WERI-Rb-1 (cell line): ENCODE data around the gene GP1BB.
A peak's percentile ranks its signal among the peaks of the same experiment; 100 is the strongest.

Experiments
- DNase-seq: peaks from one replicate; pipeline ENCODE4 v3.0.0-alpha.2; 2020
- H3K27ac ChIP-seq: fragments of 250-450 bp; sonication (Bioruptor Pico); 2 replicates; pipeline ENCODE4 v1.5.1; 2020; ENCODE audit warnings: mild to moderate bottlenecking, moderate library complexity
- H3K27me3 ChIP-seq: fragments of 250-450 bp; sonication (Bioruptor Pico); 2 replicates; pipeline ENCODE4 v1.5.1; 2021; ENCODE audit warnings: mild to moderate bottlenecking, low read depth, moderate library complexity; ENCODE audit not compliant: insufficient read depth, severe bottlenecking
- H3K36me3 ChIP-seq: fragments of 250-450 bp; sonication (Bioruptor Pico); 2 replicates; pipeline ENCODE4 v1.5.1; 2020; ENCODE audit warnings: mild to moderate bottlenecking, moderate library complexity
- H3K4me3 ChIP-seq: 2 replicates; pipeline ENCODE4 v1.5.1; 2011; ENCODE audit warnings: low read depth, mild to moderate bottlenecking, control low read depth, low read length
- H3K9me3 ChIP-seq: fragments of 250-450 bp; sonication (Bioruptor Pico); 2 replicates; pipeline ENCODE4 v1.5.1; 2021; ENCODE audit warnings: mild to moderate bottlenecking, moderate library complexity; ENCODE audit not compliant: severe bottlenecking
- TF ChIP-seq, protein P1 (sequence below): IDR thresholded peaks from 2 replicates; pipeline ENCODE4 v1.5.1; 2011; ENCODE audit warnings: low read depth, mild to moderate bottlenecking, control low read depth, inconsistent platforms, low read length

The GP1BB gene

DNA sequence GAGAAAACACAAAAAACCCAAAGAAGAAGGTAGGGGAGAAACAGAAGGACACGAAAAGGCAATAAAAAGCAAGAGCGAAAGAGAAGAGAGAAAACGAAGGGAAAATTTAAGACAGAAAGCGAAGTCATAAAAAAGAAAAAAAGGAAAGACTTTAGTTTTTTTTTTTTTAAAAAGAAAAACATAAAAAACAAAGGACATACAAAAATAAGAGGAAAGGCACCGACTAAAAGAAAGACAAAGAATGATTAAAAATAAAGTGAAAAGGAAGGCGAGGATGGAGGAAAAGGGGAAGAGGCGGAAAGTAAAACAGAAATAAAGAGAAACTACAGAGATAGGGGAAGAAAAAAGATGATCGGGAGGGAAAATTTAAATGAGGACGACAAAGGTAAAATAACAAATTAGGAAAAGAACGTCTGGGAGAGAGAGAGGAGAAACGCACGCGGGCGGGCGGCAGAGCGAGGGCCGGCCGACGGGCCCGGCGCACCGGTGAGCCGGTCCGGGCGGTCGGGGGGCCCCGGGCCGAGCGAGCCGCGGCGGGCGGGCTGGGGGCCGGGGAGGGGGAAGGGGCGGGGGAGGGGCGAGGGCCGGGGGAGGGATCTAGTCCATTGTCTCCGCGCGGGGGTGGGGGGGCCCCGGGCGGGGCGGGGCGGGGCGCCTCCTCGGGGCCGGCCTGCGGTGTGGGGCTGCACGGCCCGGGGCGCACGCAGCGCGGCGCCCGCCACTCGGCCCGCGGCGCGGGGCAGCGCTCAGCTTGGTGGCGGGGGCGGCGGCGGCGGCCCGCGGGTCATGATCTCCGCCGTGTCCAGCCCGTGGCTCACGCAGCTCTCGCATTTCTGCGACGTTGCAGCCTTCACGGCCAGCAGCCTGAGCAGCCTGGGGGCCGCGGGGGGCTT, 37.0 kb downstream of the GP1BB start, which contains the start of gene TBX1:
Gene TBX1 (plus strand): TSS at position 721 of the 893 bp plus-strand sequence. CDS start 66 bp downstream, at position 787.
- H3K27me3 ChIP-seq, result no peaks in the 10 kb centered on the region
- peak within 1 kb of the TSS; percentile 49 for H3K4me3 ChIP-seq
- H3K27ac ChIP-seq, result peak within 1 kb of the TSS; percentile 65
- TF ChIP-seq, protein P1, sequence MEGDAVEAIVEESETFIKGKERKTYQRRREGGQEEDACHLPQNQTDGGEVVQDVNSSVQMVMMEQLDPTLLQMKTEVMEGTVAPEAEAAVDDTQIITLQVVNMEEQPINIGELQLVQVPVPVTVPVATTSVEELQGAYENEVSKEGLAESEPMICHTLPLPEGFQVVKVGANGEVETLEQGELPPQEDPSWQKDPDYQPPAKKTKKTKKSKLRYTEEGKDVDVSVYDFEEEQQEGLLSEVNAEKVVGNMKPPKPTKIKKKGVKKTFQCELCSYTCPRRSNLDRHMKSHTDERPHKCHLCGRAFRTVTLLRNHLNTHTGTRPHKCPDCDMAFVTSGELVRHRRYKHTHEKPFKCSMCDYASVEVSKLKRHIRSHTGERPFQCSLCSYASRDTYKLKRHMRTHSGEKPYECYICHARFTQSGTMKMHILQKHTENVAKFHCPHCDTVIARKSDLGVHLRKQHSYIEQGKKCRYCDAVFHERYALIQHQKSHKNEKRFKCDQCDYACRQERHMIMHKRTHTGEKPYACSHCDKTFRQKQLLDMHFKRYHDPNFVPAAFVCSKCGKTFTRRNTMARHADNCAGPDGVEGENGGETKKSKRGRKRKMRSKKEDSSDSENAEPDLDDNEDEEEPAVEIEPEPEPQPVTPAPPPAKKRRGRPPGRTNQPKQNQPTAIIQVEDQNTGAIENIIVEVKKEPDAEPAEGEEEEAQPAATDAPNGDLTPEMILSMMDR, result no peak
- DNase-seq, result no peak
- no peaks in the 10 kb centered on the region for H3K9me3 ChIP-seq
- H3K36me3 ChIP-seq, result peaks cover 21% of the 10 kb centered on the region

DNA sequence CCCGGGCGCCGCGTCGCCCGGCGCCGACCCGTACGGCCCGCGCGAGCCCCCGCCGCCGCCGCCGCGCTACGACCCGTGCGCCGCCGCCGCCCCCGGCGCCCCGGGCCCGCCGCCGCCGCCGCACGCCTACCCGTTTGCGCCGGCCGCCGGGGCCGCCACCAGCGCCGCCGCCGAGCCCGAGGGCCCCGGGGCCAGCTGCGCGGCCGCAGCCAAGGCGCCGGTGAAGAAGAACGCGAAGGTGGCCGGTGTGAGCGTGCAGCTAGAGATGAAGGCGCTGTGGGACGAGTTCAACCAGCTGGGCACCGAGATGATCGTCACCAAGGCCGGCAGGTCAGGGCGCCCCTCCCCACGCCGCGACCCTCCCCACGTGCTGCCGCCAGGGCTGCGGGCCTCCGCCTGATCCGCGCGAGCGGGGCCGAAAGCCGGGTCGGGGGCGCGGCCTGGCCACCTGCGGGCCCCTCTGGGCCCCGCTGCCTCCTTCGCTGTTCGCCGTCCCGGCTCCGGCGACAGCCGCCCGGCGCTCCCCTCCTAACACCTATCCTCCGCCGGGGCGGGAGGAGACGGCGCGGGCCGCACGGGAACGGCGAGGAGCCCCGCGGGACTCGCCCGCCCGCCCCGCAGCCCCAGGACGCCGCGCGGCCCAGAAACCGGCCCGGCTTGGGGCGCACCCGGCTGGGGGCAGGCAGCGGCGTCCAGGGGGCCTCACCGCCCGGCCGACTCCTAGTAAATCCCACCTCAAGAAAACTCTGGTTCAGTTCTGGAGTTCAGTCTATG, 37.8 kb downstream of the GP1BB start:
- Histone ChIP-seq H3K36me3 (peaks cover 24% of the 10 kb centered on the region), H3K27me3 (no peaks in the 10 kb centered on the region), H3K27ac (peak overlapping the region; percentile 58), H3K4me3 (peak overlapping the region; percentile 49), H3K9me3 (no peaks in the 10 kb centered on the region)
- no peak for DNase-seq
- TF ChIP-seq, protein P1, result no peak

DNA sequence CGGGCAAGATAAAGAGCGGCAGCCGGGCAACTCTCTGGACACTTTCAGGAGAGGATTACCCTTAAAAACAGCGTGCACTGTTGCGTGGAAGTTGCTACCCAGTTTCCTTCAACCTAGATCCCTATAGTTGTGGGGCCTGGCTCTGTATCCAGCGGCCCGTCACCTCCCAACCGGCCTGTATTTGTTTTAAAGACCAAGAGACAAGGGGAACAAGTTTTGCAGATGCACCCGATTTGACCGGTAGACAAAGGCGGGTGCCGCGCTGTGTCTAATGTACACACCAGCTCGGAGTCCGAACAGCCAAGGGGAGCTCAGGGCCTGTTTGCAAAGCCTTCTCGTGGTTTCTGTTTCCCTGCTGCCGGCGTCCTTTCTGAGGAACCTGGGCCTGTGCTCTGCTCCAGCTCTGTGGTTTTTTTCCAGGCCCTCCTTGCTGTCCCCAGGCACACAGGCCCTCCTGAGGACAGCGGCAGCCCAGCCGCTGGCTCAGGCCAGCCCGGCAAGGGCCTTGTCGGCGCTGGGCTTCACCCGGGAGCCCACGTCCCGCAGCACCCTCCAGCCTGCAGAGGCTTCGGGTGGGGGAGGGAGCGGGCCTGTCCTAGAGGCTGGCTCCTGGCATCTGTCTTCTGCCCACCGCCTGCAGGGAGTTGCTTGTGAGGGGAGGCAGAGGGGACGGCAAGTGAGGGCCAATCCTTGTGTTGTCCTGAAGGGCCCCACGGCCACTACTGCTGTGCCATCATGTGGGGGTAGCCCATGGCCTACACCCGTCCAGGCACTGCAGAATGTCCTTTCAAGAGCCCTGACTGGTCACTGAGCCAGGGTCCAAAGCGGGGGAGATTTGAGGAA, 38.6 kb downstream of the GP1BB start:
- Histone ChIP-seq H3K4me3 (peak overlapping the region; percentile 49), H3K27me3 (no peaks in the 10 kb centered on the region)
- no peak for DNase-seq

DNA sequence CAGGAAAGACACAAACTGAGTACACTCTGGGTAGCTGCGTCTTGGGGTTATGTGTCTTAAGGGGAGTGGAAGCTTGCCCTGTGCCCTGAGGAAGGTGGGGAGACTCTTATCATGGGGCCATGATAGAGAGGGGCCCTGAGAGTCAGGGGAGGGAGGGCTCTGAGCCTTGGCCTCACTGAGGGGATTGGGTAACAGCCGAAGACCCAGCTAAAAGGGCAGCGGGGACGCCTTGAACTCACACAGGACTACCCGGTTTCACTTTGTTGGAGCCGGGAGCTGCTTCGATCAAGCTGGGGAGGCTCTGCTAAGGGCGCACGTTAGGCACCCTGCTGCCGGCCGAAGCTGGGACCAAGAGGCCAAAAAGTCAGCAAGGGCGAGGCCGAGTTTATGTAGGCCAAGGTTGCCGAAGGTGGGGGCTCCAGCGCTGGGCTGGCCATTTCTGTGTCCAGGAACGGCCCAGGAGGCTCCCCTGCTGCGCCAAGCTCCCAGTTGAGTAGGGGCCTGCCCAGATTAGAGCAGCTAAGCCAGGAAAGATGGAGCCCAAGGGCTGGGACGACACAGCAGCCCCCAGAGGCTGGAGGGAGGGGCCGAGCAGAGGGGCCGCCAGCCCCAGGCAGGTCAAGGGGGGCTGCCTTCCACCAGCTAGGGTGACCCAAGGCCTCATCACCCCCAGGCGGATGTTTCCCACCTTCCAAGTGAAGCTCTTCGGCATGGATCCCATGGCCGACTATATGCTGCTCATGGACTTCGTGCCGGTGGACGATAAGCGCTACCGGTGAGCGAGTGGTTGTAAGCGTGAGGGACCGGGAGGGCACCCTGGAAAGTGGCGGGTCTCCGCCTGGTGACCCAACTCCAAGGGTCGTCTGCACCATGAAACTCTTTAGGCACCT, 39.5 kb downstream of the GP1BB start:
- TF ChIP-seq, protein P1, result no peak
- H3K27ac ChIP-seq, result peak overlapping the region; percentile 58
- H3K27me3 ChIP-seq, result no peaks in the 10 kb centered on the region
- H3K36me3 ChIP-seq, result peaks cover 28% of the 10 kb centered on the region
- DNase-seq, result no peak
- peak overlapping the region; percentile 49 for H3K4me3 ChIP-seq
- H3K9me3 ChIP-seq, result no peaks in the 10 kb centered on the region

More for the DNA sequence above, 38.6 kb downstream of the GP1BB start:
- H3K36me3 ChIP-seq, result peaks cover 24% of the 10 kb centered on the region
- TF ChIP-seq, protein P1, result no peak
- H3K27ac ChIP-seq, result peak overlapping the region; percentile 58
- no peaks in the 10 kb centered on the region for H3K9me3 ChIP-seq
